ENCODE measurements around the gene LMTK3.

GRCh38 chr19:48450441-48450840, 61.2 kb downstream of the LMTK3 start:
- TF ChIP-seq CTCF (IDR thresholded peaks at IDR 0.05) (no peak), FOXJ3 (CRISPR knock-in tag; IDR thresholded peaks at IDR 0.05; ENCODE audit: borderline replicate concordance) (no peak)
- TF ChIP-seq, protein P1, sequence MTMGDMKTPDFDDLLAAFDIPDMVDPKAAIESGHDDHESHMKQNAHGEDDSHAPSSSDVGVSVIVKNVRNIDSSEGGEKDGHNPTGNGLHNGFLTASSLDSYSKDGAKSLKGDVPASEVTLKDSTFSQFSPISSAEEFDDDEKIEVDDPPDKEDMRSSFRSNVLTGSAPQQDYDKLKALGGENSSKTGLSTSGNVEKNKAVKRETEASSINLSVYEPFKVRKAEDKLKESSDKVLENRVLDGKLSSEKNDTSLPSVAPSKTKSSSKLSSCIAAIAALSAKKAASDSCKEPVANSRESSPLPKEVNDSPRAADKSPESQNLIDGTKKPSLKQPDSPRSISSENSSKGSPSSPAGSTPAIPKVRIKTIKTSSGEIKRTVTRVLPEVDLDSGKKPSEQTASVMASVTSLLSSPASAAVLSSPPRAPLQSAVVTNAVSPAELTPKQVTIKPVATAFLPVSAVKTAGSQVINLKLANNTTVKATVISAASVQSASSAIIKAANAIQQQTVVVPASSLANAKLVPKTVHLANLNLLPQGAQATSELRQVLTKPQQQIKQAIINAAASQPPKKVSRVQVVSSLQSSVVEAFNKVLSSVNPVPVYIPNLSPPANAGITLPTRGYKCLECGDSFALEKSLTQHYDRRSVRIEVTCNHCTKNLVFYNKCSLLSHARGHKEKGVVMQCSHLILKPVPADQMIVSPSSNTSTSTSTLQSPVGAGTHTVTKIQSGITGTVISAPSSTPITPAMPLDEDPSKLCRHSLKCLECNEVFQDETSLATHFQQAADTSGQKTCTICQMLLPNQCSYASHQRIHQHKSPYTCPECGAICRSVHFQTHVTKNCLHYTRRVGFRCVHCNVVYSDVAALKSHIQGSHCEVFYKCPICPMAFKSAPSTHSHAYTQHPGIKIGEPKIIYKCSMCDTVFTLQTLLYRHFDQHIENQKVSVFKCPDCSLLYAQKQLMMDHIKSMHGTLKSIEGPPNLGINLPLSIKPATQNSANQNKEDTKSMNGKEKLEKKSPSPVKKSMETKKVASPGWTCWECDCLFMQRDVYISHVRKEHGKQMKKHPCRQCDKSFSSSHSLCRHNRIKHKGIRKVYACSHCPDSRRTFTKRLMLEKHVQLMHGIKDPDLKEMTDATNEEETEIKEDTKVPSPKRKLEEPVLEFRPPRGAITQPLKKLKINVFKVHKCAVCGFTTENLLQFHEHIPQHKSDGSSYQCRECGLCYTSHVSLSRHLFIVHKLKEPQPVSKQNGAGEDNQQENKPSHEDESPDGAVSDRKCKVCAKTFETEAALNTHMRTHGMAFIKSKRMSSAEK (CRISPR knock-in tag; IDR thresholded peaks at IDR 0.05; ENCODE audit: borderline replicate concordance): no peak

All from WTC11 (cell line).